B cell (primary cell): ENCODE measurements around the gene PIP5K1A. TPM values are rescaled to one million over a fixed set of nuclear protein-coding genes. Genes with fewer than 3 reads are reported as not detected.
A peak's percentile ranks its signal among the peaks of the same experiment; 100 is the strongest.

Source experiments
- ATAC-seq: fragments of 200-7000 bp; cut with Tn5 transposase; one replicate; pipeline ENCODE4 v1.10.0; 2021; ENCODE audit warnings: low read depth, mild to moderate bottlenecking, moderate number of reproducible peaks, moderate library complexity
- CTCF ChIA-PET: fragments of 350-600 bp; sonication (Branson Sonifier 250); formaldehyde crosslinking; loops from one replicate; lab custom pipeline; 2021; ENCODE audit warnings: antibody characterized with exemption, inconsistent platforms; lab: Charles Lee
- POLR2A ChIA-PET: fragments of 350-600 bp; sonication (Branson Sonifier 250); formaldehyde crosslinking; loops from one replicate; lab custom pipeline; 2021; ENCODE audit warnings: antibody characterized with exemption; lab: Charles Lee
- DNase-seq: peaks from one replicate; pipeline ENCODE4 v3.0.0; 2013
- H2AFZ ChIP-seq: 2 replicates; pipeline ENCODE4 v1.6.1; 2012; ENCODE audit warnings: mild to moderate bottlenecking, low read depth, low read length; ENCODE audit not compliant: insufficient read depth, poor library complexity, severe bottlenecking
- H3K27ac ChIP-seq, 2 donors: 1 replicate in 1 of 2; 2 replicates in 1 of 2; pipeline ENCODE4 v1.5.1; 2012 to 2013; ENCODE audit warnings: low read length in 2 of 2, mild to moderate bottlenecking in 2 of 2, moderate library complexity in 1 of 2
- H3K27me3 ChIP-seq, 4 experiments: fragments of 200-600 bp in 1 of 4; sonication (generic) in 1 of 4; replicated peaks in 1 of 4; 1 replicate in 2 of 4; 2 replicates in 2 of 4; pipeline versions ENCODE4 v1.6.1 to v1.7.0; 2013 to 2016; ENCODE audit warnings: low read length in 3 of 4, mild to moderate bottlenecking in 2 of 4, mixed read lengths in 1 of 4, moderate library complexity in 1 of 4; ENCODE audit not compliant: insufficient read depth in 4 of 4, control insufficient read depth in 3 of 4; ENCODE audit errors: control extremely low read depth in 1 of 4
- H3K36me3 ChIP-seq, 2 experiments: replicated peaks in 1 of 2; 1 replicate in 1 of 2; 2 replicates in 1 of 2; pipeline versions ENCODE4 v1.6.1 to v1.7.1; 2013; ENCODE audit warnings: low read length in 1 of 2; ENCODE audit not compliant: insufficient read depth in 2 of 2, control insufficient read depth in 1 of 2; ENCODE audit errors: control extremely low read depth in 1 of 2, extremely low read depth in 1 of 2
- H3K4me1 ChIP-seq, 2 donors: fragments of 200-600 bp in 1 of 2; sonication (generic) in 1 of 2; 1 replicate in 1 of 2; 2 replicates in 1 of 2; pipeline versions ENCODE4 v1.5.1 to v1.6.1; 2013 to 2017; ENCODE audit warnings: low read length in 2 of 2; ENCODE audit not compliant: control insufficient read depth in 2 of 2, insufficient read depth in 2 of 2
- H3K4me2 ChIP-seq: replicated peaks from 2 replicates; pipeline ENCODE3; 2012; ENCODE audit warnings: mild to moderate bottlenecking, low read depth, low read length; ENCODE audit not compliant: poor library complexity, severe bottlenecking
- H3K4me3 ChIP-seq, 5 experiments: fragments of 200-600 bp in 1 of 5; sonication (generic) in 1 of 5; 1 replicate in 3 of 5; 2 replicates in 2 of 5; pipeline versions ENCODE4 v1.5.1 to v1.7.0; 2011 to 2016; ENCODE audit warnings: low read length in 4 of 5, mild to moderate bottlenecking in 4 of 5, low read depth in 2 of 5, control low read depth in 1 of 5, moderate library complexity in 1 of 5; ENCODE audit not compliant: insufficient read depth in 1 of 5; ENCODE audit errors: control extremely low read depth in 1 of 5, extremely low read depth in 1 of 5
- H3K79me2 ChIP-seq: fragments of 200-600 bp; sonication (generic); one replicate; pipeline ENCODE4 v1.6.0; 2016; ENCODE audit warnings: low read length; ENCODE audit not compliant: control insufficient read depth, insufficient read depth
- H3K9ac ChIP-seq: fragments of 200-600 bp; sonication (generic); 2 replicates; pipeline ENCODE4 v1.6.1; 2017; ENCODE audit warnings: mild to moderate bottlenecking, low read length, moderate library complexity
- H3K9me3 ChIP-seq, 3 donors: one replicate each; pipeline versions ENCODE4 v1.6.1 to v1.7.1; 2013; ENCODE audit warnings: low read length in 2 of 3; ENCODE audit not compliant: control insufficient read depth in 2 of 3, insufficient read depth in 1 of 3; ENCODE audit errors: control extremely low read depth in 1 of 3
- H4K20me1 ChIP-seq: 2 replicates; pipeline ENCODE4 v1.6.0; 2012; ENCODE audit warnings: mild to moderate bottlenecking, low read length; ENCODE audit not compliant: insufficient read depth, control insufficient read depth, poor library complexity, severe bottlenecking
- H3K27ac Mint-ChIP-seq: one replicate; pipeline ENCODE4 v1.8.0; 2021; ENCODE audit warnings: mixed read lengths
- H3K27me3 Mint-ChIP-seq: one replicate; pipeline ENCODE4 v1.8.0; 2021; ENCODE audit warnings: mixed read lengths
- H3K4me1 Mint-ChIP-seq: one replicate; pipeline ENCODE4 v1.8.0; 2021; ENCODE audit warnings: mixed read lengths
- H3K4me3 Mint-ChIP-seq: one replicate; pipeline ENCODE4 v1.8.0; 2021; ENCODE audit warnings: mixed read lengths
- H3K9me3 Mint-ChIP-seq: one replicate; pipeline ENCODE4 v1.8.0; 2022; ENCODE audit warnings: mixed read lengths; ENCODE audit not compliant: insufficient read depth
- EZH2 ChIP-seq: IDR thresholded peaks from 2 replicates; pipeline ENCODE4 v1.6.1; 2012; ENCODE audit warnings: borderline replicate concordance, low read depth, mild to moderate bottlenecking, moderate library complexity, low read length; ENCODE audit not compliant: insufficient read depth, poor library complexity, severe bottlenecking
- WGBS: methylation state at CpG from one replicate; pipeline ENCODE4 v1.1.5; 2013; ENCODE audit warnings: missing lambda C conversion rate; ENCODE audit not compliant: insufficient coverage; 5-methylcytosine and 5-hydroxymethylcytosine counted together
- intact Hi-C: fragments of 100-400 bp; cut with micrococcal nuclease; formaldehyde crosslinking; loops from one replicate; pipeline ENCODE4 v1.10.0; 2022
- polyA plus RNA-seq: library from polyadenylated mRNA; depleted of rRNA; stranded (reverse); fragments of >200 nt; gene quantifications from 2 replicates; pipeline ENCODE4 v1.2.3, GENCODE V29; 2012
- total RNA-seq, 2 donors: library from RNA; stranded (reverse); fragments of 120-200 nt in 1 of 2; gene quantifications; 1 replicate in 1 of 2; 2 replicates in 1 of 2; pipeline versions ENCODE4 v1.2.3 to v1.2.4, GENCODE V29; 2013 to 2022
- TF ChIP-seq, protein P1 (sequence below): fragments of 200-600 bp; IDR thresholded peaks from one replicate; pipeline ENCODE4 v1.8.0; 2022; ENCODE audit warnings: antibody characterized with exemption, mild to moderate bottlenecking

PIP5K1A gene
- total and polyA plus RNA-seq, 2 donors (not counting 1 experiment from before 2014, with no cell fraction given): 59.4 to 78.4 TPM

DNA sequence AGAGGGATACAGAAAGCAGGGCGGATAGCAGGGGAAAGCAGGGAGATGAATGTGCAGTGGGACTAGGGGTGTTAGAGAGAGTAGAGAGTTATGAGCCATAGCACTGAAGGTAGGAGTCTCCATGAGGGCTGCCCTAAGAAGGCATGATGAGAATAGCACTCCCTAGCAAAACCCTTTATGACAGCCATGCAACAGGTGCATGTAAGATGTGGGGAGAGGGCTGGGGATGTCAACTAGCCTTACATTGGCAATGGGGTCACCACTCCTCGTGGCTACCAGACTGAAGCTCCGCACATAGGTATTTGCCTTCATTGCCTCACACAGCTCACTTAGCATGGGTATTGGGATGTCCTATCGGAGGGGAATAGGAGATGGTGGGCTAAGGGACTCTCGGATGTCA lies 27.2 kb upstream of the PIP5K1A start:
- no peaks in the 10 kb centered on the region for H3K27me3 Mint-ChIP-seq
- peaks cover 11% of the 10 kb centered on the region for H3K79me2 ChIP-seq
- no peaks in the 10 kb centered on the region for H3K27me3 ChIP-seq
- H3K27ac ChIP-seq: no peak overlapping the region
- peaks cover 14% of the 10 kb centered on the region for H3K4me1 Mint-ChIP-seq
- no peak for DNase-seq
- peaks cover 10 to 11% of the 10 kb centered on the region in 2 donors for H3K4me1 ChIP-seq
- intact Hi-C loops: no loop called here
- H3K36me3 ChIP-seq: peaks cover 4 to 51% of the 10 kb centered on the region in 2 experiments
- H3K9me3 ChIP-seq: no peaks in the 10 kb centered on the region
- H2AFZ ChIP-seq: no peak overlapping the region
- H3K9ac ChIP-seq: no peak overlapping the region
- H3K4me2 ChIP-seq: no peak overlapping the region
- no peak for TF ChIP-seq EZH2
- TF ChIP-seq, protein P1, sequence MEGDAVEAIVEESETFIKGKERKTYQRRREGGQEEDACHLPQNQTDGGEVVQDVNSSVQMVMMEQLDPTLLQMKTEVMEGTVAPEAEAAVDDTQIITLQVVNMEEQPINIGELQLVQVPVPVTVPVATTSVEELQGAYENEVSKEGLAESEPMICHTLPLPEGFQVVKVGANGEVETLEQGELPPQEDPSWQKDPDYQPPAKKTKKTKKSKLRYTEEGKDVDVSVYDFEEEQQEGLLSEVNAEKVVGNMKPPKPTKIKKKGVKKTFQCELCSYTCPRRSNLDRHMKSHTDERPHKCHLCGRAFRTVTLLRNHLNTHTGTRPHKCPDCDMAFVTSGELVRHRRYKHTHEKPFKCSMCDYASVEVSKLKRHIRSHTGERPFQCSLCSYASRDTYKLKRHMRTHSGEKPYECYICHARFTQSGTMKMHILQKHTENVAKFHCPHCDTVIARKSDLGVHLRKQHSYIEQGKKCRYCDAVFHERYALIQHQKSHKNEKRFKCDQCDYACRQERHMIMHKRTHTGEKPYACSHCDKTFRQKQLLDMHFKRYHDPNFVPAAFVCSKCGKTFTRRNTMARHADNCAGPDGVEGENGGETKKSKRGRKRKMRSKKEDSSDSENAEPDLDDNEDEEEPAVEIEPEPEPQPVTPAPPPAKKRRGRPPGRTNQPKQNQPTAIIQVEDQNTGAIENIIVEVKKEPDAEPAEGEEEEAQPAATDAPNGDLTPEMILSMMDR: no peak
- no peak for ATAC-seq
- 100% methylated on average over 3 of the region's 5 CpGs for WGBS
- no peak overlapping the region for H3K4me3 Mint-ChIP-seq
- H3K9me3 Mint-ChIP-seq: no peaks in the 10 kb centered on the region
- POLR2A ChIA-PET: no interaction called here
- H4K20me1 ChIP-seq: no peaks in the 10 kb centered on the region
- H3K4me3 ChIP-seq: no peak overlapping the region
- CTCF ChIA-PET: interaction anchor here (0.6 kb wide), 1 partner anchor 21 kb away, joined by 5 read pairs; no protein-coding TSS in a partner anchor
- H3K27ac Mint-ChIP-seq: peak overlapping the region; percentile 5

DNA sequence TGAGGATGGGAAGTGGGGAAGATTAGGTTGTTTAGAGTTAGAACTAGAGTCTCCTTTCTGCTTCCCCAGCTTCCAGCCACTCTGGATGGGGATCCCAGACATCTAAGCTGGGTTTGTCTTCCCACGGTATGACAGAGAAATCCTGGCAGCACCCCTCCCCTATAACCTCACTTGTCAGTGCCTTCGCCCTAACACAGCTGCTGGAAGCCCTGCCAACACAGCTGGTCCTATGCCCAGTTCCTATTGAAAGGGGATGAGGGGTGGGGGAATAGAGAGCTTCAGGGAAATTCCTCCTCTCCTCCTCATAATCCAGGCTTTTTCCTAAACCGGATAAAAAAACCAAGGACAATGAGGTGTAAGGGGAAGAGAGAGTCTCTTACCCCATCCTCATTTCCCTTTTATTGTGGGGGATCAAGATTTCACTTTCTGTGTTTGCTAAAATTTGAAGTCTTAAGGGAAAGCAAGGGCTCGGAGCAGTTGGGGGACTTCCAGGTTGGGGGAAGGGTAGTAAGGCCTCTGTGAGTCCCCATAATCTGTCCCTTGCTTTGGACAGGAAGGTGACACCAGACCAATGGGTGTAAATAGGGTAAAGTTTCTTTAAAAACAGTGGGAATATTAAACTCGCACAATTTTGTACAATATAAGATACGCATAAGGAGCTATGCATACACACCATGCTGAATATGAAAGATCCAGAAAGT lies 23.2 kb upstream of the PIP5K1A start:
- Mint-ChIP-seq H3K27ac (no peak overlapping the region), H3K9me3 (no peaks in the 10 kb centered on the region), H3K4me1 (peaks cover 2% of the 10 kb centered on the region), H3K27me3 (no peaks in the 10 kb centered on the region), H3K4me3 (no peak overlapping the region)
- Histone ChIP-seq H3K9me3 (no peaks in the 10 kb centered on the region), H3K27me3 (no peaks in the 10 kb centered on the region), H3K27ac (no peak overlapping the region), H4K20me1 (no peaks in the 10 kb centered on the region), H3K4me2 (no peak overlapping the region), H3K79me2 (no peaks in the 10 kb centered on the region), H3K4me3 (no peak overlapping the region), H3K36me3 (peaks cover 5 to 49% of the 10 kb centered on the region in 2 experiments), H3K9ac (no peak overlapping the region), H2AFZ (no peak overlapping the region), H3K4me1 (no peaks in the 10 kb centered on the region)
- ATAC-seq (no peak), DNase-seq (no peak)
- CTCF ChIA-PET: interaction anchor here (1.0 to 2.3 kb wide), 7 partner anchors 9 to 77 kb away, joined by 3 to 9 read pairs (median 4); partner anchors contain the start of genes SCNM1, TNFAIP8L2 and VPS72
- TF ChIP-seq, protein P1: no peak
- no peak for TF ChIP-seq EZH2
- POLR2A ChIA-PET: interaction anchor here (1.0 kb wide), 1 partner anchor 15 kb away, joined by 4 read pairs; the partner anchor contains the start of gene VPS72
- no CpG with 5 or more reads among the region's 6 CpGs for WGBS
- intact Hi-C loops: no loop called here
